ENCODE data around the gene TRNT1. TPM values are rescaled to one million over a fixed set of nuclear protein-coding genes. Genes with fewer than 3 reads are reported as not detected.

Gene TRNT1
- 21.8 and 29.6 TPM in 2 replicates for total RNA-seq (2014; rRNA removed; shearing (Covaris generic))

DNA sequence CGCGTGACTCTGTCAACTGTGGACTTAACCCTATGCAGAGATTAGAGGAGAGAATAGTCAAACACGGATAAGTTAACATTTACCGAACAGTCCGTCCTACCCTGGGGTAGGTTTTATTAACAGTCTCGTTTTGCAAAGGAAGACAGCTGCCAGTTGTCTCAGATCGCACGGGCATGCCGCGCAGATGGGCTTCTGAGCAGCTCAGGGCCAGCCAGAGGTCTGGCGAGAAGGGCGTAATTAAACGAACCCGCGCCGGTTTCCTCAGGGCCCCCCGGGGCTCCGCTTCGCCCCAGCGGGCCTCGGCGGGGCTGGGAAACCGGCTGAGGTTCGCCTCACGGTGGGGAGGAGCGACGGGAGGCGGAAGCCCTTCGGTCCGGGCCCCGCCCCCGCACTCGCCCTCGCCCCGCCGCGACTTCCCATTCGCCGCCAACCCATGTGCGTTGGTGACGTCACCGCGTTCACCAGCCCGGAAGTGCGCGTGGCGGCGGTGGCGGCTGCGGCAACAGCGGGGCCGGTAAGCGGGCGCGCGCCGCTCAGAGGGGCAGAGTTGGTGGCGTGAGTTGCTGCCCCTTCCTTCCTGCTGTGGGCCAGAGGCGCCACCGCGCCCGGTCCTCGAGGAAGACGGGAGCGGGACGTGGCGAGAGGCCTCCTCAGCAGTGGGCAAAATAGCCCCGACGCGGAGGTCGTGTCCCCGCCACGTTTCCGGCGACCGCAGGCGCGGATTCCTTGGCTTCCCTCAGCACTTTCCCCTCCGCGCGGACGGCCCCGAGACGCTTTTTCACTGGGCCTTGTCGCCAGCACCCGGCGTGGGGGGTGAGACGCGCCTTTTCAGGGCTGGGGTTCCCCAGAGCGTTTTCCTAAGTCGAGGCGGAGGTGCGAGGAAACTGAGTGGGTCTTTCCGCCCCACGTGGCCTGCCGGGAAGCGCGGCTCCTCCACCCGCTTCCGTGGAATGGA is at the start of gene TRNT1:
TSS of gene TRNT1 (plus strand) at position 464 of the 955 bp plus-strand sequence. CDS start 2,101 bp downstream, outside the sequence.
- peak; percentile 96 for DNase-seq (ENCODE audit: low read depth)

DNA sequence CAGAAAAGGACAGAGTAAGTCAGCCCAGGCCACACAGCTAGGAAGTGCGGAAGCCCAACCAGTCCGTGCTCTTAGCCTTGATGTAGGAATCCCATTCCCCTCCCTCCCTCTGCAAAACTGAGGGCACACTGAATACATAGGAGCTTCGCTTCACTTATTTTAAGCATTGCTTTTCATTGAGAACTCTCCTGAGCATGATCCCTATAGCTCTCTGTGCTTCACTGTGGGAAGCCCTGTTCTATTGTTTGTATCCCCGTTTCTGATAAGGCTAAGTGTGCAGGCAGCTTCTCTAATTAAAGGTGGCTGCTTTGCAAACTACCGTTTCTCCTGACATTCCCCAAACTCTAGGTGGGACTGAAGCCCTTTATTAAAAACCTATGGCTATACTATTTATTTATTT is 46.4 kb upstream of the TRNT1 start:
- no peak for DNase-seq (ENCODE audit: low read depth)

DNA sequence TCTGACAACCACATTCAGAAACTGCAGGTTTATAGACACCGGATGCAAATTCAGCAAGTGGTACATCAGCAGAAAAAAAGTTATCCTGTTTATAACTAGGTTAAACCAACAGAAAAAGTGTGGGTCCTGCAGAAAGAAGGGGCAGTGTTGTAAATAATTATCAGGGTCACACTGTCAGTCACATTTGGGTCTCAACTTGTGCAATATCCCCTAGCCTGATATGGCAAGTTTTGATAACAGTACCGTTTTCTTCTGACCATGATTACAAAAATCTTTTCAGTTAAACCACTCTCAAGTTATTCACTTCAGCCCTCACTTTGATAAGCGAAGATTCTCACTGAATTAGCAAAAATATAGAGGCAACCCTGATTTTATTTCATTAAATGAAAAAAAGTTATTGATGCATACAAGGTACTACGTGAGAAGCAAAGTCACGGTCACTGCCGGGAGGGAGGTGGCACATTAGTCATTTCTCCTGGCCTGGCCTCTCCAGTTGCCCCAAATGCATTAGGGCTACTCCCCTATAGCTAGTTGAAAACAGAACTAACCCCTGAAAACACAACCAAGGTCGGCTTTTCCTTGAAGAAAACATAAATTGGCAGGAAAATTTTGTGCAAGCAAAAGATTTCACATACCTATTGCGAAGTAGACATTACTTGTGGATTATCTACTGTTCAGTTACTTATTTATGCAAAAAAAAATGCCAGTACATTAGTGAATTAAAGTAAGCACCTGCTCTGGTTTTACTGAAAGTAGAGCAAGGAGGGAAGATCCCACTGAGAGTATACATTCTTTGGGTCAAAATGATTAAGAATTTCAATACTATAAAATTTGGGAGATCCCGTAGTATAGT is 45.1 kb upstream of the TRNT1 start:
- no peak for DNase-seq (ENCODE audit: low read depth)

DNA sequence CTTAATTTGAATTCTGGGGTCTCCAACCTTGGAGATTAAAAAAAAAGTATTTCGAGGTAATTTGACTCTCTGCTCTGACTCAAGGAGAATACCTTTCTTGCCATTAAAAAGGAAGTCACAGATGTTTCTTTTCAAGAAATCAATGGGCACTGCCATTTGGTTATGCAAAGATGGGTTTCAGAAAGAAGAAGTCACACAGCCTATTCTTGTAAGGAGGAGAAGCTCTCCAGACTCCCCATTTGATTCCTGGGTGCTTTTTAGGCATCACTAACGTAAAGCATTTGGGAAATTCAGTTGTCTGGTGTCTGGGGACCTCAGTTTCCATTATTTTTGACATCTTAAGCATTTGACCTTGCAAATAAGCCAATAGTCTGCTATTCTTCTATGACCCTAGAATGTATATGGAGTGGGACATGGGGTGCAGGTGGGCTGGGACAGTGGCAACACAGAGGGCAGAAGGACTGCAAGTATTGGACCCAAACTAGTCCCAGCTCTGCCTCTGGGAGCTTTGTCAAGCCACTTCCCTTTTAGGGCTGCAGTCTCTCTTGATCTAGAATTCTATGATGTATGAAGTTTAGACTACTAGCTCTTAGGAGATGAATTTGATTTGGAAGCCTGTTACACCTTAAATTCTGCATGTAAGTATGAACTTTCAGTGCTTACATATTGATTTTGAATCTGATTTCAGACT is 44.4 kb upstream of the TRNT1 start:
- DNase-seq (ENCODE audit: low read depth) = no peak

- no peak for DNase-seq (ENCODE audit: low read depth)
Observed at GRCh38 chr3:3084890-3085289, 41.9 kb upstream of the TRNT1 start.

DNA sequence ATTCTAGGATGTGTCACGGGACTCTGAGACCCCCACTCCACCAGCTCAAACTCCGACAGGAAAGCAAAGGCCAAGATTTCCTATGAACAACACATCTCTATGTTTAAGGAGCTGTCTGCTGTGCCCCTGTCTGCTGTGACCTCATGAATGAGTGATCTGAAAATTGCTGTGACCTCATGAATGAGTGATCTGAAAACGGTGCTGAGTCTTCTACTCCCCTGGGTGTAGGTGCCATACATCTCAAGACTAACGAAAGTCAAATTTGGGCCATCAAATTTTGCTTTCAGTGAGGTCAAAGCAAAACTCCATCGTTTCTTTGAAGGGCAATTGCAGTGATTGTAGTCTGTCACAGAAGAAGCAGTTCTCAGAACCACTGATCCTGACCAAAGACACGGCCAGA is 41.0 kb upstream of the TRNT1 start:
- DNase-seq (ENCODE audit: low read depth) = no peak

- DNase-seq (ENCODE audit: low read depth) = no peak
Observed at GRCh38 chr3:3086239-3086638, 40.5 kb upstream of the TRNT1 start.

- no peak for DNase-seq (ENCODE audit: low read depth)
Observed at GRCh38 chr3:3087279-3087678, 39.5 kb upstream of the TRNT1 start.

- no peak for DNase-seq (ENCODE audit: low read depth)
Observed at GRCh38 chr3:3087716-3088465, 38.8 kb upstream of the TRNT1 start.

- DNase-seq (ENCODE audit: low read depth) = no peak
Observed at GRCh38 chr3:3089017-3089416, 37.7 kb upstream of the TRNT1 start.

GRCh38 chr3:3097958-3098357 is 28.8 kb upstream of the TRNT1 start:
- DNase-seq (ENCODE audit: low read depth) = no peak

DNA sequence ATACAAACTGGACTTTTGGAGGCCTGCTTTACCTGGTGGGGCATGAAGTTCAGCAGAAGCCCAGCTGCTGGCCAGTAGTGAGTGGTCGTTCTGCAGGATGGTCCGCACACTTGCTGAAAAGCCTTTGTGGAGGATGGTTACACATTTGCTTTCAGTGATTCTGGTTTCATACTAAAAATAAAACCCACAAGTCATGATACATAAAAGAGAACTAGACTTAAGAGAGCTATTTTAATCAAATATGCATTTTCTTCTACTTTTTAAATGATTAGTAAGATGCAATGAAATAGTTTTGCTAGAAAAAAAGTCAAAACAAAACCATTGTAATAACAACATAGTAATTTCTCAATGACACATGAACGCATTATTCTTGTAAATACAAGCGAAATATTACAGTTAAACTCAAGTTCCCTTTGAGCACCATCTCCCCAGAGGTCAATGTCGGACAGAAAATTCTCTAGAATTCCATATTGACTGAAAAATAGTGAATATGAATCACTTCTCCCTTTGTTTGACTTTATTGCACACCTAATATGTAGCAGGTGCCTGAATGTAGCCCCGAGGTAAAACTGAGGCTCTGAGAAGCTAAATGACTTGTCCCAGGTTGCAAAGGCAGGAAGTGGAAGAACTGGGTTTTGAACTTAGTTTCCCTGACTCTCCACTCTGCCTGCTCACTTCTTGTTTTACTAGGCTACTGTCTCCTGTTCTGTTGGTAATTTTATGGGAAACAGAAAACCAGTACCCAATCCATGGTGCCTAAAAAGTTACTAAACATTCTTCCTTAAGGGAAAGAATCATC is 24.9 kb upstream of the TRNT1 start:
- DNase-seq (ENCODE audit: low read depth) = no peak

GRCh38 chr3:3102751-3103150 is 24.0 kb upstream of the TRNT1 start:
- no peak for DNase-seq (ENCODE audit: low read depth)

- DNase-seq (ENCODE audit: low read depth) = no peak
Observed at GRCh38 chr3:3105246-3105645, 21.5 kb upstream of the TRNT1 start.

DNA sequence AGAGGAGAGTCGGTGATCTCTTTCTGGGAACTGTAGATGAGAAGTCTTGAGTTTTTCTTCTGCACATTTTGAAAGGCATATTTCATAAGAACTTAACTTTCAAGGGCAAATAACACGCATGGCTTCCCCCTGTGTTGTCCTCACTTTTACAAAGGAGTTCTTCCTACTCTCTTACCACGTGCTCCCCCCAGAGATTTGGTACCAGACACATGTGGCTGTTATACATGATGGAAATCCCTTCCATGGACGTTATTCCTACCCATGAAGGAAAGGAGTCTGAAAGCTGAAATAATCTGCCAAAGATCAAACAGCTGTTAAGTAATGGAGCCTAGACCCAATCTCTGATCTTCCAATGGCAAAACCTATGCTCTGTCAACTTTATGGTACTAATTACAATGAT is 20.9 kb upstream of the TRNT1 start:
- DNase-seq (ENCODE audit: low read depth) = no peak

- DNase-seq (ENCODE audit: low read depth) = no peak
Observed at GRCh38 chr3:3107181-3107580, 19.6 kb upstream of the TRNT1 start.

DNA sequence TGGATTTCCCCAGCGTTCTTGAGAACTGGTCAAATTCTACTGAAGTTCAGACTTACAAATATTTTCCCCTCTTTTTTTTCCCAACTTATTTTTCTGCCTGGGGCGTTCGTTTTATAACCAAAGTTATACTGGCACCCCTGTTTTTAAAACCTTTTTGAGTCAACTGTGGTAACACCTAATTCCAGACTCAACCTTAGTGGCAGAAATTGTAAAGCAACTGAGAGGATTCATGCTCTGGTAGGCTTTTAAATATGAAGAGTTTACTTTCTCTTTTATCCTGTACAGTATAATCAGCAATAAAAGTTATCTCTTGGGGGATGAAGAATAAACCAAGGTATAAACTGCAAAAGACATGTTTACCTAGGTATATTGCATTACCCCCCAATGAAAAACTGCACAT is 18.9 kb upstream of the TRNT1 start:
- DNase-seq (ENCODE audit: low read depth) = no peak

- DNase-seq (ENCODE audit: low read depth) = no peak
Observed at GRCh38 chr3:3109407-3110298, 17.1 kb upstream of the TRNT1 start.

DNA sequence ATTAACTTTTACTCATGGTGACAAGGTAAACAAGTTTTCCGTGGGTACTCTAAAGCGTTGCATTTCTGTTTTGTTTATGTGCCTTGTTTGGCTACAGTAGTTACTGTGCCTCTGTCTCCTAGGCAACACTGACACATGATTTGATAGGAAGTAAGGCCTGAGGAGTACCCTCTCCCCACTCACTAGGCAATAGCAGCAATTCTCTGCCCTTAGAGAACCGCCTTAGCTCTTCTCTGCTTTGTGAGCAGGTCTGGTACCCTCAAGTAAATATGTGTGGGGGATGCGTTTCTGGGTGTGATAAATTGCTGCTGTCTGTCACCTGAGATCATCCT is 16.5 kb upstream of the TRNT1 start, which contains the start of gene IL5RA:
TSS of gene IL5RA (minus strand) at position 76 of the 332 bp plus-strand sequence. CDS start 5,390 bp downstream, outside the sequence.
- DNase-seq (ENCODE audit: low read depth) = peak; percentile 12

Data from Daoy (cell line).